ENCODE data around the gene RAB37.

Gene RAB37, protein sequence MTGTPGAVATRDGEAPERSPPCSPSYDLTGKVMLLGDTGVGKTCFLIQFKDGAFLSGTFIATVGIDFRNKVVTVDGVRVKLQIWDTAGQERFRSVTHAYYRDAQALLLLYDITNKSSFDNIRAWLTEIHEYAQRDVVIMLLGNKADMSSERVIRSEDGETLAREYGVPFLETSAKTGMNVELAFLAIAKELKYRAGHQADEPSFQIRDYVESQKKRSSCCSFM

DNA sequence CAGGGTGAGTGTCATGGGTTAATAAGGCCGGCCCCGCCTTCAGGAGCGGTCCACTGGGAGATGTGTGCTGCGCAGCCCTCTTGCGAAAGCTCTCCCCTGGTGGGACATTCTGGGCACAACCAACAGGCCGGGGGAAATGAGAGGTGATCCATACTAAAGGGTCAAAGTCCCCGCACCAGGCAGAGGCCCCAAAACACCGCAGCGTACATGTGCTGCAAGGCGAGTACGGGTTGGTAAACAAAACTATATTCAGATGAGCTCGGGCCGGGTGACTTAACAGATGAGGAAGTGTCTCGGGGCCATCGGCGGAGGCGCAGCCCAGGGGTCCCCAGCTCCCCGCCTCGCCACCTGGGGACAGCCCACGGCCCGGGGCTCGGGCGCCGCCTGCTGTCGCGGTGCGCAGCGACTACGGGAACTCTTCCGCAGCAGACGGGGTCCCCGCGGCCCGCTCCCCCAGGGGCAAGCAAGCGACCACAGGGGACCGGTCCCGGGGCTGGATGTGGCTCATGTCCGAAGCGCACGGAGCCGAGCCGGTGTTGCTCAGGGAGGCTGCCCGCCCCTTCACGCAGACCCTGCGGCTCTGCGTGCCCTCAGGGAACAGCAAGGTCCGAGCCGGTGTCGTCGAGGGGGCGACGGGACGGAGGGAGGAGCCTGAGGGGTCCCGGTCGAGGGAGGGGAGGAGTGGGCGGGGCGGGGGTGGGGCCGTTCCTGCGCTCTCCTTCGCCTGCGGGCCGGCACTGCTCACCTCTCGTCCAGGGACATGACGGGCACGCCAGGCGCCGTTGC is at the start of gene RAB37:
RAB37 (plus strand) TSS at position 744 of the 786 bp plus-strand sequence; CDS start at position 761, 17 bp downstream.
- DNase-seq: no peak

DNA sequence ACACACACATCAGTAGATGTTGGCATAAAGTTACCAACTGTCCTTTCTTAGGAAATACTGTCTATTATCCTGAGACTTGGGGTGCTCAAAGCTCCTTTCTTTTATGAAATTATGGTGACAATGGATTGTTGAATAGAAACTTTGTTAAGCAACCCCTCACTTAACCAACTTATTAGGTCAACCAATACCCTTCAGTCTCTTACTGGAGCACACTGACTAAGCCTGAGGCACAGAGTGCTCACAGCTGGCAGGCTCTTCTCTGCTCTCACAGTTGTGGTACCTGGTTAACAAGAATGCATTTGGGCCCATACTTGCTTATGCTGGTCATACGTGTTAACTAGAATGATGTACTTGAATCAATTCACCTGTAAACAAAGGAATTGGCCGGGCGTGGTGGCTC is 49.2 kb upstream of the RAB37 start:
- DNase-seq: no peak

DNA sequence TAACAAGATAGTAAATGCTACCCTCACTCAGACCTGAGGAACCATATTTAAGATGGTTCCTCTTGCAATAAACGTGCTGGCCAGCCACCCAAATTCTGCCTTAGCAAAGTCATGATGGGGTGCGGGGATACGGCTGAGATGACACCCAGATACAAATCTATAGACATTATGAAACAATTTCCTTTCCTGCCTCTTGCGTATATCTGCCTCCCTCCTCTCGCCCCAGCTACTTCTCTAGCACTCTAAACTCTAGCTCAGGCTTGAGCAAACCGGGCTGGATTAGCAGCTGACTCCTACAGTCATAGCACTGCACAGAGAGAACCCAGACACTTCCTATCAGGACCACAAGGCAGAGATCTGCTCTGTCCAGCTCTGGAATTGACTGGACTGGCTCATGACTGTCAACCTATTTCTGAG is 46.6 kb upstream of the RAB37 start:
- no peak for DNase-seq

DNA sequence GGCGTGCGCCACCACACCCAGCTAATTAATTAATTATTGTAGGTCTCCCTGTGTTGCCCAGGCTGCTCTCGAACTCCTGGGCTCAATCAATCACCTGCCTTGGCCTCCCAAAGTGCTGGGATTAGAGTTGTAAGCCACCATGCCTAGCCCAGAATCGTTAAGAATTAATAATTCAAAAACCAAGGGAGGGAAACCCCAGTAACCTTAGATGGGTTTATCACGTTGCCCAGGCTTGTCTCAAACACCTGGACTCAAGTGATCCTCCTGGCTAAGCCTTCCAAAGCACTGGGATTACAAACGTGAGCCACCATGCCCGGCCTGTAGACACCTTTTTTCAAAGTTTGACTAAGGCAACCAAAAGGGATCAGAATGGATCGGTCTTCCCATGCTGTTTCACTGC is 45.9 kb upstream of the RAB37 start:
- DNase-seq: no peak

DNA sequence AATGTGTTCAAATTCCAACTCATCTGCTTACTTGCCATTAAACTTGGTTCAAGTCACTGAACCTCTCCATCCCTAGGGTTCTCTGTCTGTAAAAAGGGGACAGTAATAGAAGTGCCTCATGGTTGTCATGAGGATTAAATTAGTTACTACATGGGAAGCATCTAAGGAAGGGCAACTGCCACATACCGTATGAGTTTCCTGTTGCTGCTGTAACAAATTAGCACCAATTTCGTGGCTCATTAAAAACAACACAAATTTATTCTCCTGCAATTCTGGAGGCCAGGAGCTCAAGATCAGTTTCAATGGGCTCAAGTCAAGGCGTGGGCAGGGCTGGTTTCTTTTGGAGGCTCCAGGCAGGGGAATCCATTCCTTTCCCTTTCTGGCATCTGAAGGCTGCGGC is 43.0 kb upstream of the RAB37 start:
- DNase-seq: no peak

DNA sequence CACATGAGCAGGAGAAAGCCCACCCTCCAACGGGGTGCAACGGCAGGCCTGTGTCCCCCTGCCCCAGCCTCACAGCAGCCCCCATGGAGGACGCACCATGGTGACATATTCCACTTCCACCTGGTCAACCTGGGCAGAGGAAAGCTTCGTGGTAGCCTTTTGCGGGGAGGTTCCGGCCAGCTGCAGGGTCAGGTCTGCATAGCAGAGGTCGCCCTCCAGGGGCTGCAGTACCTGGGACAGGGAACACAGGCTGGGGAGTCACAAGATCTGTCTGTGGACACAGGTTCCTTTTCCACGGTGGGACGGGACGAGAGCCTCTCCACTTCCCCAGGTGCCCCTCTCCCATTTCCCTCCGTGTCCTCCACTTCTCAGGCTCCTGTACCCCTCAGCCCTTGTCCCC is 41.4 kb upstream of the RAB37 start:
- no peak for DNase-seq

DNA sequence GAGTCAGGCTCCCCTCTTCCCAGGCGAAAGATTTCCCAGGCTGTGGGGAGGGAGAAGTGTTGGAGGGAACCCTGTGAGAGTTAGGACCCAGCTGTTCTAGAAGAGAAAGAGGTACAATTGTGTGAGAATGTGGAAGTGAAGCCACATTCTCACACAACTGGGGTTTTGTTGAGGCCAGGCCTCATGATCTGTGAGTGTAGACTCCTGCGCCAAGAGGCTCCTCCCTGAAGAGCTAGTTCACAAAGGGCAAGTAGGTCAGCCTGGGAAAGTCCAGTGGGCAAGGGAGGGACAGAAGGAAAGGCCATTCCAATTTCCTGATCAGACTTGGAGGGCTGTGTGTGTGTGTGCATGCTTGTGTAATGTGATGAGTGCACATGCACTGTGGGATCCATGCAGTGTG is 39.5 kb upstream of the RAB37 start:
- DNase-seq: no peak

DNA sequence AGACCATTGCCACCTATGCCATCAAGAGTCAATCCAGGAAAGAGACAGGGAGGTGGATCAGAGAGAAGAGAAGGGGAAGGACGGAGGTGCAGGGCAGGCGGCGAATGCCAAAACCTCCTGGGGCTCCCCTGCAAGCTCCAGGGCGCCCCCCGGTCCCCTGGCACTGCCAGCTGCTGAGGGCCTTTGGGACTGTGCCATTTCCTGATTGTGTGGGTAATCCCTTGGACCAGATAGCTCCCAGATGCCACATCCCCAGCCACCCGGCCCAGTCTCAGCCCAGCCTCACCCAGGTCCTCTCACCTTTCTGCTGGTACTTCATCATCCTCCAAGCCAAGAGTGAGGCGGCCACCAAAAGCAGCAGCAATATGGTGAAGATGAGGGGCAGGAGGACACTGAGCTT is 39.0 kb upstream of the RAB37 start:
- no peak for DNase-seq

DNA sequence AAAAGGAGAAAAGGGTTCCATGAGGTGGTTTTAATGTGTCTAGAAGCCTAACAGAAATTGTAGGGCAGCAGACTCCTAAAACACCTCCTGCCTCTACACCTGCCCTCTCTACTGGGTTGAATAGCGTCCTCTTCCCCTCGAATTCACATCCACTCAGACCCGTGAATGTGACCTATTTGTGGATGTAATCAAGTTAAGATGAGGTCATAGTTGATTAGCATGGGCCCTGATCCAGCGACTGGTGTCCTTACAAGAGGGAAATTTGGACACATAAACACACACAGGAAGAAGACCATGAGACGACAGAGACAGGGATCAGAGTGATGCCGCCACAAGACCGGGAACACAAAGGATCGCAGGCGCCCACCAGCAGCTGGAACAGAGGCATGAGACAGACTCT is 37.8 kb upstream of the RAB37 start:
- DNase-seq: no peak

DNA sequence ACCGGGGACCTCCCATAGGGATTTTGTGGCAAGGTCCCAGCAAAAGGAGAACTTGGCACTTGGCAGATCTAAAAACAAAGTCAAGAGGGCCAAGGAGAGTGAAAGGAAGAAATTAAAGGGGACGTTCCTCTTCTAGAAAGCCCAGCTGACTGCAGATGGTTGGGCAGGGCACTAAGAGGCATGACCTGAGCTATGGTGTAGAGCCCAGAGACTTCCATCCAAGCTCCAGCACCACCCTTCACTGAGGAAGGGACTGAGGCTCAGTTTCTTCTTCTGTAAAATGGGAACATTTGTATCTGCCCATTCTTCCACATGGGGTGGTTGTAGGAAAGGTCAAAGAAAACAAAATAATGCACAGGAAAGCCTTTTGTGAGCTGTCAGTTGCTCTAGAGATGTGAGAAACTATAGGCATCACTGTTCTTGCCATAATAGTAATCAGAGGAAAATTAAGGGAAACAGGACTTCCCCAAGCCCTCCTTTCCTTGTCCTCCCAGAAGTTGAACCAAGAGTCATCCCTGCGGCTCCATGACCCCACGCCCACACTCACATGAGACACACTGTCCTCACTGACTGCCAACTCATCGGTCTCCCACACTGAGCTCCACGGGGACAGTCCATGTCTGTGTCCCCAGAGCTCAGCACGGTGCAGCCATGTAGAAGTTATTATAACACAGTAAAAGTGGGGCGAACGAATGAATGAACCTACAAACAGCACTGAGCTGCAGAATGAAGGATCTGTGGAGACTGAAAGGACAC is 34.8 kb upstream of the RAB37 start:
- DNase-seq: no peak

DNA sequence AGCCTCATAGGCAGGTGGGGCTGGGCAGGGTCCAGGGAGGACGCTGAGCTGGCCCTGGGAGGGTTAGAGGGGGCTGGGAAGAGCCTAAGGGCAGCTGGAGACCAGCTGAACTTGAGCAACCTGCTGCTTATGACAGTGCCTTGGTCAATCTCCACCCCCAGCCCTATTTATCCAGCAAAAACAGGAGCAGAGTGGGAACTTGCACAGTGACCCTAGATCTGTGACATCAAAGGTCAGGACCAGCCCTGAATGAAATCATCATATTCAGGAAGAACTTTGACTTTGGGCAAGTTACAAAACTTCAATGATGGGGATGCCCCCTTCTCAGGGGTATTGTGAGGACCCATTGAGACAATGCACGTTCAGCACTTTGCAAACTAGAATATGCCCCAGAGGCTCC is 33.7 kb upstream of the RAB37 start:
- no peak for DNase-seq

DNA sequence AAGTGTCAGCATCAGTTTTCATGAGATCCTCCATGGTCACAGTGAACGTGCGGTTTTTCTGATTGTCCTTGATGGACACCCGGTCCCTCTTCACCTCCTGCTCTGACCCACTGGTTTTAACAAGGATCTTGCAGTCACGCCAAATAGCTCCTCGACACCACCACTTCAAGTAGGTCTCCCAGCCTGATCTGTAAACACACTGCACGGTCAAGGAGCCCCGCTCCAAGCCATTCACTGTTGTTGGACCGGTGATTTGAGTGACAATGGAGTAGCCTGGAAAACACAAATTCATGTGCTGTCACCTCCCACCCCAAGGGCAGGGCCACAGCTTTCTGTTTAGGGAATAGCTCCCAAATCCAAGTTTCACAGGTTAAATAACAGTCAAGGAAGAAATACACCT is 32.5 kb upstream of the RAB37 start:
- no peak for DNase-seq

DNA sequence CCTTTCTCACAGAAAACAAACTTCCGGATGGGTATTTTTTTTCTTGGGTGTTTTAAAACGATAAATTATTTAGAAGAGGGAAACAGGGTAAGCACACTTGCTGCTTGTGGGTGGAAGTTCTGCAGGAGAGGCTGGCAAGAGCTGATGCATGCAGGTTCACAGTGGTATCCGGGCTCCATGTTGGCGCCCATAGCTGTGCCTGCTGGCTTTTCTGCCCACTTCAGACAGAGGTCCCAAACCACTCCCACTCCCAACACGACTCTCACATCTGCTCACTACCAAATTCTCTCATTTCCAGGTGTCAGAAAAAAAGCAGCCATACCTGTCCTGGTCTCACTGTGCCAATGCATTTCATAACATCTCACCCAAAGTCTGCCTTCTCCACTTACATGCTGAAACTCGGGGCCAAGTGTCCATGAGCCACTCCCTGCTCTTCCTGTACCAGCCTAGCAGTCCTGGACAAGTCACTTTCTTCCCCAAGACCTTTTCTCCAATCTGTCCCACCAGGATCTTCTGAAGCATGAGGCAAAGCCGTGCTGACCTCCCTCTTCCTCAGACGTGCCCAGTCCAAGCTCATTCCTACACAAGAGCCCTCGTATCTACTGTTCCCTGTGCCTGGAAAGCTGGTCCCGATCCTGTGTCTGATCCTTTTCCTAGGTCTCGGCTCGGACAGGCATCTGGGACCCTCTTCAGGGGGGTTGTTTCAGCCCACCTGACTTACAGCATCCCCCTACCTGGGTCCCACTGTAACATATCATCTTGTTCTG is 25.8 kb upstream of the RAB37 start:
- no peak for DNase-seq

DNA sequence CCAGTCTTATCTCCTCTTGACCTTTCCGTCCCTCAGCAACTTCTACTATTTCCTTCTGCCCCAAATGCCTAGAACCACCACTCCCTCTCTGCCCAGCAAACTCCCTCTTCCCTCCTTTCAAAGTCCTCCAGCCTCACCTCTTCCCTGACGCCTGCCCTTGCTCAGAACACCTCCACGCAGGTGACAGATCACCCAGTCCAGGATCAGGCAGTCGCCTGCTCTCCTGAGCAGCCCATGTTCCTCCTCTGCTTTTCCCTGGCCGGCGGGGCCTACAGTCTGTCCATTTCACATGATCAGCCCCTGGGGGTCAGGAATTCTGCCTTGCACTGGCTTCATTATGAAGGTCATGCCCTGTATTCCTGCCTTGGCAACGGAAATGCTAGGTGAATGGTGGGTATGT is 24.8 kb upstream of the RAB37 start:
- DNase-seq: no peak

DNA sequence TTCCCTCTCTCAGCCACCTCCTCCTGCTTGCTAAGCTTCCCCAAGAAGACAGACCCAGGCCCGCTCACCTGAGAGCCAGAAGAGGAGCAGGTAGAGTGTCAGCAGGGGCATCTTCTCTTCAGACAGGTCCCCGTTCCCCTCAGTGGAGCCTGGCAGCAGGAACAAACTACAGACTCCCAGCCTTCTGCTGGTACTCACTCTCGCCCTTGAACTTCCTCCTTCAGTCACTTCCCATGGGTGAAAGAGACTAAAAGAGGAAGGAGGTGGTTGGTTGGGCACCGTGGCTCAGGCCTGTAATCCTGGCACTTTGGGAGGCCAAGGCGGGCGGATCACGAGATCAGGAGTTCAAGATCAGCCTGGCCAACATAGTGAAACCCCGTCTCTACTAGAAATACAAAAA is 24.3 kb upstream of the RAB37 start, which contains the start of gene CD300LF:
CD300LF (minus strand) TSS at position 168 of the 400 bp plus-strand sequence; CDS start at position 111, 57 bp downstream.
- no peak for DNase-seq

DNA sequence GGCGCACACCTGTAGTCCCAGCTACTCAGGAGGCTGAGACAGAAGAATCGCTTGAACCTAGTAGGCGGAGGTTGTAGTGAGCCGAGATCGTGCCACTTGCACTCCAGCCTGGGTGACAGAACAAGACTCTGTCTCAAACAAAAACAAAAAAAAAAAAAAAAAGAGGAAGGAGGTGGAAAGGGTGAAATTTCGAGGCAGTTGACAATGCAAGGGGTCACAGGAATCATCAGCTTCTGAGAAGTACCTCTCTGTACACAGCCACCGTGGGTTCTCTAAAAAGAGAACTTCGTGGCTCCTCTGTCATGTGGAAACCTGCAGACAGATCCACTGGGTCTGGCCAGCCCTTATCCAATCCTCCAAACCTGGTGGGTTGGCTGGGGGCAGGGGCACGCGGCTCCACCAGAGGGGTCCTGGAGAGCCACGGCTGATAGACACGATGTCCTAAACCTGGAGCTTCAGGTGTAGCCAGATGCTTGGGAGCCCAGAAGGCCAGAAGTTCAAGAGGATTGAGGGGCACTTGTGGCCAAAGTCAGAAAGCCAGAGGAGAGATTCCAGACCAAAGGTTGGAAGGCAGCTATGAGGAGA is 23.8 kb upstream of the RAB37 start:
- no peak for DNase-seq

DNA sequence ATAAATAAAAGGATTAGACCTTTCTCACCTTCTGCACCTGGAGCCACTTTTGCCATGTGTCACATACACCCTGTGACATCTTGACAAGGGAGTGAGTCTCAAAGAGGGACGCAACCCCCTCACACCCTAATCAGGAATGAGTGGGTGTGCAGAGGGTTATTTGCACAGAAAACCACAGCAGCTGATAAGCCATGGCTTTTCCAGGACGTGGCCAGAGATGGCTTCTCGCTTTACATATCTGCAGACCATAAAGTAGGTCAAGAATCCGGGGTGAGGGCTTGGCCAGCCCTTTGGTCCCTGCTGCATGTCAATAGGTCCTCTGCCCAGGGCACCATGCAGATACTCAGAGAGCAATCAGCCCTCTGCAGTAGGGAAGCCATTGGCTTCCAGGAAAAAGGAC is 21.9 kb upstream of the RAB37 start:
- DNase-seq: no peak

DNA sequence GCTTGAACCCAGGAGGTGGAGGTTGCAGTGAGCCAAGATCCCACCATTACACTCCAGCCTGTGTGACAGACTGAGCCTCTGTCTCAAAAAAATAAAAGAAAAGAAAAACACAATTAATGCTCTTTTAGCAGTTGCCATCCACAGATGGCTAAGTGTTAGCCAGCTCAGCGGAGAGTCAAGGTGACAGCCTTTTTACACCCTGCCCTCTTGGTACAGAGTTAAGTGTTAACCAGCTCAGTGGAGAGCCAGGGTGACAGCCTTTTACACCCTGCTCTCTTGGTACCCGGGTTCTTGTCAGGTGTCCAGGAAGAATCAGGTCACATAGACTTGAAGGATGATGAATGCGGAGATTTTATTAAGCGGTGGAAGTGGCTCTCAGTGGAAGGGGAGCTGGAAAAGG is 16.6 kb upstream of the RAB37 start:
- no peak for DNase-seq

DNA sequence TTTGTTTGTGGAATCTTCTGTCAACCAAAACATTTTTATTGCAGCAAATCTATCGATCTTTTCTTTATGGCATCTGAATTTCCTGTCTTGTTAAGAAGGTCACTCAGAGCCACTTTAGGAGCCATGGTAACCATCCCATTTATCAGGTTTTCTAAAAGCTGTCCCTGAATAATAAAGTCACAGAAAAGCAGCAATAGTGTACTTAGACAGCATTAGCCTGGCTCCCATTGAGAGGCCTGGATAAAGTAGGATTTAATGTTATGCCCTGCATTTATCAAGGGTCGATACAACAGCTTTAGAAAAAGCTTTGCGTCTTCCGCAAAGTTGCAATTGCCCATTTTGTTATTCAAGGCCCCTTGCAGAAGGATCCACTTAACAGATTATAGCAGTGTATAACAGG is 14.3 kb upstream of the RAB37 start:
- DNase-seq: no peak

DNA sequence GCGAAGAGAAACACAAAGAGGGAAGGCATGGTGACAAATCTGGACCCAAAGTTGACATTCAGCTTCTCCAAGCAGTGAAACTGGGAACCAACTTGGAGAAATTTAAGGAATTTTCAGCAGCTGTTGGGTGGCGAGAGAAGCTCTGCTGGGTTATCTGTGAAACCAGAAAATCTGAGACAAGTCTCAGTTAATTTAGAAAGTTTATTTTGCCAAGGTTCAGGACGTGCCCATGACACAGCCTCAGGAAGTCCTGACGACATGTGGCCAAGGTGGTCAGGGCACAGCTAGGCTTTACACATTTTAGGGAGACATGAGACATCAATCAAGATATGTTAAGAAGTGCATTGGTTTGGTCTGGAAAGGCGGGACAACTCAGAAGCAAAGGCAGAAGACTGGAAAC is 13.2 kb upstream of the RAB37 start:
- no peak for DNase-seq

DNA sequence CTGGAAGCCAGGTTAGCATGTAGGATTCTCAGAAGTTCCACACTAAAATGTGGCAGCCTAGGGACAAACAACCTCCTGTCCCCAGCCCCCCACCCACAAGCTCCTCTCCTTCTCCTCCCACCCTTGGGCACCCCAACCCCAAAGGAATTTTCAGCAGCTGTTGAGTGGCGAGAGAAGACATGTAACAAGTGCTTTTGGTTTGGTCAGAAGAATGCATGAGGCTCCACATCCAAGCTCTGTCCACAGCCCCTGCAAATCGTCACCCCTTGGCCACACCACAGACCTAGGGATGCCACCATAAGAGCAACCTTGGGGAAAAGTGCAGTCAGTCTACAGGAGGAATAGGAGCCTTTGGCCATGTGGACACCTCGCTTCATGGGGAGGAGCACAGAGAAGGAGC is 11.9 kb upstream of the RAB37 start:
- DNase-seq: no peak

DNA sequence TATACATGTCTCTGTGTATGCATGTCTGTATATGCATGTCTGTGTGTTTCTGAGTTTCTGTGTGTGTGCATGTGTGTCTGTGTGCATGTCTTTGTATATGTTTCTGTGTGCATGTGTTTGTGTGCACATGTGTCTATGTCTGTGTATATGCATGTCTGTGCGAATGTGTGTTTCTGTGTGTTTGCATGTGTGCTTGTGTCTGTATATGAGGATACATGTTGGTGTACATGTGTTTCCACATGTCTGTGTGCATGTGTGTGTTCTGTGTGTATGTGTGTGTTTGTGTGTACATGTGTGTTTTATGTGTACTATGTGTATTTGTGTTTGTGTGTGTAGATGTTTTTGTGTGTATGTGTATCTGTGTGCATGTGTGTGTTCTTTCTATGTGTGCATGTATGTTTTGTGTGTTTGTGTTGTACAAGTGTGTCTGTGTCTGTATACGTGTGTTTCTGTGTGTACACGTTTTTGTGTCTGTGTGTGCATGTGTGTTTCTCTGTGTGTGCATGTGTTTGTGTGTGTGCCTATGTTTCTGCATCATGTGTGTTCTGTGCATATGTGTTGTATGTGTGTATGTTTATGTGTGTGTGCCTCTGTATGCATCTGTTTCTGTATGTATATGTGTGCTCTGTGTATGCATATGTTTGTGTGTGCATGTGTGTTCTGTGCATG is 8.9 kb upstream of the RAB37 start:
- no peak for DNase-seq
